Panc1 (cell line): Measurements from ENCODE around the gene ETV7. TPM values are rescaled to one million over a fixed set of nuclear protein-coding genes. Genes with fewer than 3 reads are reported as not detected.

Source experiments
- ATAC-seq: fragments of 200-7000 bp; cut with Tn5 transposase; 2 replicates; pipeline ENCODE4 v1.9.1; 2020; ENCODE audit warnings: mild to moderate bottlenecking, moderate library complexity
- BruUV-seq: library from RNA; stranded (reverse); fragments of 400-500 nt; replicated peaks from 2 replicates; lab custom pipeline; 2021; lab: Mats Ljungman, UMichigan
- CTCF ChIA-PET: fragments of 300-600 bp; sonication (Branson Sonifier 250); formaldehyde crosslinking; loops from one replicate; lab custom pipeline; 2022; ENCODE audit warnings: antibody characterized with exemption; lab: Charles Lee
- POLR2A ChIA-PET: fragments of 300-600 bp; sonication (Branson Sonifier 250); formaldehyde crosslinking; loops from one replicate; lab custom pipeline; 2022; ENCODE audit warnings: antibody characterized with exemption; lab: Charles Lee
- DNase-seq: peaks from one replicate; pipeline ENCODE4 v3.0.0-alpha.2; 2010; ENCODE audit warnings: low read depth, low spot score
- H3K27ac ChIP-seq: 2 replicates; pipeline ENCODE4 v1.5.1; 2011; ENCODE audit warnings: mild to moderate bottlenecking, low read length, inconsistent platforms
- H3K27me3 ChIP-seq: fragments of 200-500 bp; sonication (Bioruptor generic); 2 replicates; pipeline ENCODE4 v1.6.0; 2014; ENCODE audit warnings: low read length, inconsistent platforms; ENCODE audit not compliant: control insufficient read depth, insufficient read depth
- H3K36me3 ChIP-seq: fragments of 200-500 bp; sonication (Bioruptor generic); 2 replicates; pipeline ENCODE4 v1.5.1; 2014; ENCODE audit warnings: inconsistent platforms, mild to moderate bottlenecking, low read length, moderate library complexity; ENCODE audit not compliant: control insufficient read depth, insufficient read depth
- H3K4me1 ChIP-seq: 2 replicates; pipeline ENCODE4 v1.5.1; 2011; ENCODE audit warnings: inconsistent platforms, mild to moderate bottlenecking, low read length, moderate library complexity; ENCODE audit not compliant: control insufficient read depth, insufficient read depth
- H3K4me3 ChIP-seq, 2 experiments: 2 replicates each; pipeline ENCODE4 v1.5.1; 2011 to 2012; ENCODE audit warnings: low read depth in 2 of 2, low read length in 2 of 2, mild to moderate bottlenecking in 2 of 2, inconsistent platforms in 1 of 2, moderate library complexity in 1 of 2
- H3K9me3 ChIP-seq: fragments of 200-500 bp; sonication (Bioruptor generic); 2 replicates; pipeline ENCODE4 v1.5.1; 2014; ENCODE audit warnings: low read depth, mild to moderate bottlenecking, inconsistent platforms, low read length, moderate library complexity; ENCODE audit not compliant: control insufficient read depth, insufficient read depth
- POLR2AphosphoS5 ChIP-seq: IDR thresholded peaks from 2 replicates; pipeline ENCODE4 v1.6.1; 2012; ENCODE audit warnings: mild to moderate bottlenecking, low read depth, low read length, moderate library complexity
- SIN3A ChIP-seq: IDR thresholded peaks from 2 replicates; pipeline ENCODE4 v1.6.1; 2012; ENCODE audit warnings: low read depth, mild to moderate bottlenecking, low read length, moderate library complexity, borderline replicate concordance; ENCODE audit not compliant: insufficient read depth
- TCF7L2 ChIP-seq: IDR thresholded peaks from 2 replicates; pipeline ENCODE4 v1.6.1; 2011; ENCODE audit warnings: mild to moderate bottlenecking, low read depth, low read length, inconsistent platforms
- in situ Hi-C: cut with HindIII; loops from 2 replicates; pipeline ENCODE4 v1.10.0; 2016; ENCODE audit warnings: low sequenced_read_pairs, low pct_unique_long_range_greater_than_20kb
- intact Hi-C: fragments of 100-400 bp; cut with micrococcal nuclease; formaldehyde crosslinking; loops from one replicate; pipeline ENCODE4 v1.10.0; 2022; ENCODE audit not compliant: unreplicated experiment
- total RNA-seq: library from RNA; stranded (reverse); gene quantifications from one replicate; pipeline ENCODE4 v1.2.1, GENCODE V29; 2021; ENCODE audit not compliant: unreplicated experiment
- TF ChIP-seq, protein P1 (sequence below), 2 experiments: IDR thresholded peaks; 2 replicates each; pipeline ENCODE4 v1.6.1; 2011 to 2012; ENCODE audit warnings: low read depth in 2 of 2, control low read depth in 1 of 2, low read length in 1 of 2, mild to moderate bottlenecking in 1 of 2, moderate library complexity in 1 of 2; ENCODE audit not compliant: insufficient read depth in 1 of 2
- TF ChIP-seq, protein P2 (sequence below): fragments of 450-650 bp; IDR thresholded peaks from 2 replicates; pipeline ENCODE4 v1.5.1; 2017; ENCODE audit warnings: mild to moderate bottlenecking

Gene ETV7
- total RNA-seq, 1 experiment from 2014 or later = 2.0 TPM

DNA sequence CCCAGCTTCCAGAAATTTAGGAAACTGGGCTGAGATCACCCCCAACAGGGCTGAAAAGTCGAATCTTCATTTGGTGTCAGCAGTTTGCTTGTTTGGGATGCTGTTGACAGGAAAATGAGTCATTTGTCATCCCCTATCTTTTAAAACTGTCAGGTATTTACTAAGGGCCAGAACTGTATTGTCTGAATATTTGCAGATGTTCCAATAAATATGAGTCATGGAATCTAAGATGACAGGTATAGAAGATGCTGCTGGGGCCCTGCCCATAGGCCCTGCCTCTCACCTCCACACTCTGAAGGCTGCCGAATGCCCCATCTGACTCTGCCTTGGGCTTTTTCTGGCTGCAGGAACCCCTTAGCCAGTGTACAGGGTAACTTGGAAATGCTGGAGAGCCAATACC is 3.9 kb downstream of the ETV7 start:
- Histone ChIP-seq H3K36me3 (no peaks in the 10 kb centered on the region), H3K4me1 (no peaks in the 10 kb centered on the region; the same call in 1 of the 2 replicates), H3K9me3 (no peaks in the 10 kb centered on the region), H3K4me3 (no peak overlapping the region), H3K27ac (no peak overlapping the region), H3K27me3 (no peaks in the 10 kb centered on the region)
- in situ Hi-C loops = no loop called here
- ATAC-seq (no peak), DNase-seq (no peak)
- intact Hi-C loops = no loop called here
- BruUV-seq = no TSS peak
- TF ChIP-seq TCF7L2 (no peak), POLR2AphosphoS5 (no peak), SIN3A (no peak)
- TF ChIP-seq, protein P1, sequence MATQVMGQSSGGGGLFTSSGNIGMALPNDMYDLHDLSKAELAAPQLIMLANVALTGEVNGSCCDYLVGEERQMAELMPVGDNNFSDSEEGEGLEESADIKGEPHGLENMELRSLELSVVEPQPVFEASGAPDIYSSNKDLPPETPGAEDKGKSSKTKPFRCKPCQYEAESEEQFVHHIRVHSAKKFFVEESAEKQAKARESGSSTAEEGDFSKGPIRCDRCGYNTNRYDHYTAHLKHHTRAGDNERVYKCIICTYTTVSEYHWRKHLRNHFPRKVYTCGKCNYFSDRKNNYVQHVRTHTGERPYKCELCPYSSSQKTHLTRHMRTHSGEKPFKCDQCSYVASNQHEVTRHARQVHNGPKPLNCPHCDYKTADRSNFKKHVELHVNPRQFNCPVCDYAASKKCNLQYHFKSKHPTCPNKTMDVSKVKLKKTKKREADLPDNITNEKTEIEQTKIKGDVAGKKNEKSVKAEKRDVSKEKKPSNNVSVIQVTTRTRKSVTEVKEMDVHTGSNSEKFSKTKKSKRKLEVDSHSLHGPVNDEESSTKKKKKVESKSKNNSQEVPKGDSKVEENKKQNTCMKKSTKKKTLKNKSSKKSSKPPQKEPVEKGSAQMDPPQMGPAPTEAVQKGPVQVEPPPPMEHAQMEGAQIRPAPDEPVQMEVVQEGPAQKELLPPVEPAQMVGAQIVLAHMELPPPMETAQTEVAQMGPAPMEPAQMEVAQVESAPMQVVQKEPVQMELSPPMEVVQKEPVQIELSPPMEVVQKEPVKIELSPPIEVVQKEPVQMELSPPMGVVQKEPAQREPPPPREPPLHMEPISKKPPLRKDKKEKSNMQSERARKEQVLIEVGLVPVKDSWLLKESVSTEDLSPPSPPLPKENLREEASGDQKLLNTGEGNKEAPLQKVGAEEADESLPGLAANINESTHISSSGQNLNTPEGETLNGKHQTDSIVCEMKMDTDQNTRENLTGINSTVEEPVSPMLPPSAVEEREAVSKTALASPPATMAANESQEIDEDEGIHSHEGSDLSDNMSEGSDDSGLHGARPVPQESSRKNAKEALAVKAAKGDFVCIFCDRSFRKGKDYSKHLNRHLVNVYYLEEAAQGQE (IDR thresholded peaks at IDR 0.05; ENCODE audit: insufficient read depth in 1 of 2, low read depth in 2 of 2, low read length in 1 of 2) = no peak
- TF ChIP-seq, protein P2, sequence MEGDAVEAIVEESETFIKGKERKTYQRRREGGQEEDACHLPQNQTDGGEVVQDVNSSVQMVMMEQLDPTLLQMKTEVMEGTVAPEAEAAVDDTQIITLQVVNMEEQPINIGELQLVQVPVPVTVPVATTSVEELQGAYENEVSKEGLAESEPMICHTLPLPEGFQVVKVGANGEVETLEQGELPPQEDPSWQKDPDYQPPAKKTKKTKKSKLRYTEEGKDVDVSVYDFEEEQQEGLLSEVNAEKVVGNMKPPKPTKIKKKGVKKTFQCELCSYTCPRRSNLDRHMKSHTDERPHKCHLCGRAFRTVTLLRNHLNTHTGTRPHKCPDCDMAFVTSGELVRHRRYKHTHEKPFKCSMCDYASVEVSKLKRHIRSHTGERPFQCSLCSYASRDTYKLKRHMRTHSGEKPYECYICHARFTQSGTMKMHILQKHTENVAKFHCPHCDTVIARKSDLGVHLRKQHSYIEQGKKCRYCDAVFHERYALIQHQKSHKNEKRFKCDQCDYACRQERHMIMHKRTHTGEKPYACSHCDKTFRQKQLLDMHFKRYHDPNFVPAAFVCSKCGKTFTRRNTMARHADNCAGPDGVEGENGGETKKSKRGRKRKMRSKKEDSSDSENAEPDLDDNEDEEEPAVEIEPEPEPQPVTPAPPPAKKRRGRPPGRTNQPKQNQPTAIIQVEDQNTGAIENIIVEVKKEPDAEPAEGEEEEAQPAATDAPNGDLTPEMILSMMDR = no peak
- CTCF ChIA-PET = no interaction called here
- POLR2A ChIA-PET = no interaction called here

DNA sequence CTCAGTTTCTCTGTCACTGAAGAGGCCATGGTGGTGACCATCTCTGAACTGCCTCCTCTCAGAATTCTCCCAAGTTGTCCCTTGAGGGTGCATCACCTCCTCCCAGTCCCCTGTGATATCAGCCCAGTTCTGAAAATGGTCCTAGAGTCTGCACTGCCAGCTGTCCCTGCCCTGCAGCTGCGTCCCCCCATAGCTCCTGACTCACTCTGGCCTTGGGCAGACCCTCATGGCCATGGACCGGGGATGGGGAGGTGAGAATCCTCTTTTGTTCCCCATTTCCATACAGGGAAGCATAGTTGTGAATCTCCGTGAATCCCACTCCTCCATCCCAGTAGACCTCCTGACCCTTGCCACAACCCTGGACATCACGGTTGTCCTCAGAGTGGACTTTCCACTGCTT is 4.5 kb downstream of the ETV7 start:
- in situ Hi-C loops = no loop called here
- no peak for DNase-seq
- Histone ChIP-seq H3K36me3 (no peaks in the 10 kb centered on the region), H3K9me3 (no peaks in the 10 kb centered on the region), H3K27me3 (no peaks in the 10 kb centered on the region), H3K4me3 (no peak overlapping the region), H3K27ac (no peak overlapping the region), H3K4me1 (no peaks in the 10 kb centered on the region; the same call in 1 of the 2 replicates)
- intact Hi-C loops = no loop called here
- TF ChIP-seq POLR2AphosphoS5 (no peak), SIN3A (no peak), TCF7L2 (no peak)
- TF ChIP-seq, protein P2 = no peak
- TF ChIP-seq, protein P1 (IDR thresholded peaks at IDR 0.05; ENCODE audit: insufficient read depth in 1 of 2, low read depth in 2 of 2, low read length in 1 of 2) = no peak
- ChIA-PET POLR2A (no interaction called here), CTCF (no interaction called here)
- no TSS peak for BruUV-seq
- no peak for ATAC-seq
